GM12874 (cell line): Measurements from ENCODE around the gene ADCY2.

Experiments used
- TF ChIP-seq, protein P1 (sequence below): IDR thresholded peaks from 2 replicates; pipeline ENCODE4 v1.5.1; 2011; ENCODE audit warnings: low read depth, mild to moderate bottlenecking, control low read depth, low read length, moderate library complexity; ENCODE audit not compliant: insufficient read depth

Gene ADCY2

DNA sequence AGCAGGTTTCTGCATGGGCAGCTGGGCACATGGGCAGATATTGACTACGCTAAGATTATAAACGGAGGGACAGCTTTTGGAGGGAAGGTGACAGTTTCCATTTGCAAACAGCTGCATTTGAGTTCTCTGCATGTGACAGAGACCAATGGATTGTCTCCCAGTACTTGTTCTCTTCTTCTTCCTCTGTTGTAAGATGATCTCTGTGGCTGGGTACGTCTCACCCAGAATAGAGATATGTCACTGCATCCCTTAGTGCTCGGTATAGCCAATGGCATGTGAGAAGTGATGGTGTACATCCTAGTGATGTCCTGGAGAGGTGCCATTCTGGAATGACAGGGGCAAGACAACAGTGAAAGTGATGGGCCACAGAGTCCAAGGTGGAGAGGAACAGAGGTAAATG lies 283.7 kb downstream of the ADCY2 start:
- TF ChIP-seq, protein P1, sequence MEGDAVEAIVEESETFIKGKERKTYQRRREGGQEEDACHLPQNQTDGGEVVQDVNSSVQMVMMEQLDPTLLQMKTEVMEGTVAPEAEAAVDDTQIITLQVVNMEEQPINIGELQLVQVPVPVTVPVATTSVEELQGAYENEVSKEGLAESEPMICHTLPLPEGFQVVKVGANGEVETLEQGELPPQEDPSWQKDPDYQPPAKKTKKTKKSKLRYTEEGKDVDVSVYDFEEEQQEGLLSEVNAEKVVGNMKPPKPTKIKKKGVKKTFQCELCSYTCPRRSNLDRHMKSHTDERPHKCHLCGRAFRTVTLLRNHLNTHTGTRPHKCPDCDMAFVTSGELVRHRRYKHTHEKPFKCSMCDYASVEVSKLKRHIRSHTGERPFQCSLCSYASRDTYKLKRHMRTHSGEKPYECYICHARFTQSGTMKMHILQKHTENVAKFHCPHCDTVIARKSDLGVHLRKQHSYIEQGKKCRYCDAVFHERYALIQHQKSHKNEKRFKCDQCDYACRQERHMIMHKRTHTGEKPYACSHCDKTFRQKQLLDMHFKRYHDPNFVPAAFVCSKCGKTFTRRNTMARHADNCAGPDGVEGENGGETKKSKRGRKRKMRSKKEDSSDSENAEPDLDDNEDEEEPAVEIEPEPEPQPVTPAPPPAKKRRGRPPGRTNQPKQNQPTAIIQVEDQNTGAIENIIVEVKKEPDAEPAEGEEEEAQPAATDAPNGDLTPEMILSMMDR: no peak

- TF ChIP-seq, protein P1: no peak
Measured at GRCh38 chr5:7680260-7680659, 284.3 kb downstream of the ADCY2 start.

GRCh38 chr5:7682379-7682778 lies 286.4 kb downstream of the ADCY2 start:
- TF ChIP-seq, protein P1: no peak

GRCh38 chr5:7683753-7684152 lies 287.8 kb downstream of the ADCY2 start:
- TF ChIP-seq, protein P1: no peak

DNA sequence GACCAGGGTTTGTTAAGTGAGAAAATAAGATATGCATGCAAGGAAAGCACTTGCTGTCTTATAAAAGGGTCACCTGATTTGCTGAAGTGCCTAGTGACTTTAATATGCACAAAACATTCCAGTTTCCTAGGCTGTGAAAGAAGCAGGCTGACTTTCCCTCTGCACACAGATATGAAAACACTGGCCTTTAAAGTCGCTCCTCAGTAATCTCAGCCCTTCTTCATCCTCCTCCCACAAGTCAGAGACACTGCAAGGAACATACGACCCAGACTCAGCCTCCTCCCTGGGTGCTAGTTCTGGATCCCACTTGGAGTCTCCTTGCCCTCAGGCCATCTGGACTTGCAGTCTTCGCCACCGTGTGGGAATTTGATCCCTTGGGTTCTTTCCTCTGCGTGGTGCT lies 288.9 kb downstream of the ADCY2 start:
- TF ChIP-seq, protein P1: no peak

- TF ChIP-seq, protein P1: no peak
Measured at GRCh38 chr5:7686794-7687193, 290.9 kb downstream of the ADCY2 start.

DNA sequence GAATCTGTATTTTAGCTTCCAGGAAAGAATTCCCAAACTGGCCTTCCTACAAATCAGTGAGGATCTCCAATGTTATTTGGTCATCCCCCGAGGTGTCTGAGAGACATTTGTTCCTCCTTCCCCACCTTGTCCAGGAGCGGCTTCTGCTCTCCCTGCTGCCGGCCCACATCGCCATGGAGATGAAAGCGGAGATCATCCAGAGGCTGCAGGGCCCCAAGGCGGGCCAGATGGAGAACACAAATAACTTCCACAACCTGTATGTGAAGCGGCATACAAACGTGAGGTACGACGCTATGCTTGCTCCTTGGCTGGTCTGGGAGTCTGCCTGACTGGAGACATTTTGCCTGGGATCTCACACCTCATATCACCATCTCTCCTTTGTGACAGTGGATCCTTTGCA lies 294.6 kb downstream of the ADCY2 start:
- TF ChIP-seq, protein P1: no peak

DNA sequence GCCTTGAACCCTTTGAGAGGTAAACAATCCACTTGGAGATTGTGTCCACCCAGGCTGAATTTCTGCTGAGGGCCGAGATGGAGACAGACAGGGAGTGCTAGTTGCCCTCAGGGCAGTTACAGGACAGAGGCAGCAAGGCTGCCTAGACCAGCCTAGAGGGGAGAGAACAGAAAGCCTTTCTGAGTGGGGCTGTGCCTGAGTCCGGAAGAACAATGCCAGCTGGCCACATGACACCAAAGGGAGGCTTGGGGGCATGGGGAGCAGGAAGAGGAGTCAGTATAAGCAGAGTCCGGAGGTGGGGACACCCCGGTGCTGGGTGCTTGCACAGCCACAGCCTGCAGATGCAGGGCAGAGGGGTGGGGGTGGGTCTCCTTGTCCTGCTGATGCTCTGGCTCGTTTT lies 309.3 kb downstream of the ADCY2 start:
- TF ChIP-seq, protein P1: no peak
